PC-3 (cell line): ENCODE results near the gene ZNF143. TPM values are rescaled to one million over a fixed set of nuclear protein-coding genes. Genes with fewer than 3 reads are reported as not detected.
"Not testable (repeated sequence)": the region's sequence is repeated elsewhere in the genome, so short reads cannot be mapped to it uniquely, and the experiment has no call there.

ENCODE experiments used
- ATAC-seq: fragments of 200-7000 bp; cut with Tn5 transposase; 2 replicates; pipeline ENCODE4 v1.9.1; 2020; ENCODE audit warnings: mild to moderate bottlenecking, moderate library complexity
- BruUV-seq: library from RNA; stranded (reverse); fragments of 400-500 nt; replicated peaks from 2 replicates; lab custom pipeline; 2021; lab: Mats Ljungman, UMichigan
- CTCF ChIA-PET: fragments of 300-600 bp; sonication (Branson Sonifier 250); formaldehyde crosslinking; loops from one replicate; lab custom pipeline; 2022; ENCODE audit warnings: antibody characterized with exemption; lab: Charles Lee
- POLR2A ChIA-PET: fragments of 300-600 bp; sonication (Branson Sonifier 250); formaldehyde crosslinking; loops from one replicate; lab custom pipeline; 2022; ENCODE audit warnings: antibody characterized with exemption; ENCODE audit not compliant: unreplicated experiment; lab: Charles Lee
- DNase-seq: peaks from one replicate; pipeline ENCODE4 v3.0.0-alpha.2; 2015
- H2AFZ ChIP-seq: fragments of 300-600 bp; sonication (generic); 2 replicates; pipeline ENCODE4 v1.6.0; 2016; ENCODE audit warnings: antibody characterized with exemption, low read length
- H3F3A ChIP-seq: fragments of 300-600 bp; sonication (generic); one replicate; pipeline ENCODE4 v1.6.0; 2017; ENCODE audit warnings: antibody characterized with exemption, low read length, control low read depth, mild to moderate bottlenecking; ENCODE audit not compliant: unreplicated experiment
- H3K27ac ChIP-seq: fragments of 300-600 bp; sonication (generic); 2 replicates; pipeline ENCODE4 v1.5.1; 2016; ENCODE audit warnings: mild to moderate bottlenecking, low read length
- H3K27me3 ChIP-seq: fragments of 300-600 bp; sonication (generic); 2 replicates; pipeline ENCODE4 v1.6.1; 2016; ENCODE audit warnings: low read length, mixed read lengths
- H3K36me3 ChIP-seq: fragments of 300-600 bp; sonication (generic); 2 replicates; pipeline ENCODE4 v1.6.1; 2016; ENCODE audit warnings: low read depth, mixed run types, low read length, mixed read lengths
- H3K4me1 ChIP-seq: fragments of 300-600 bp; sonication (generic); 2 replicates; pipeline ENCODE4 v1.5.1; 2016; ENCODE audit warnings: low read length; ENCODE audit not compliant: insufficient read depth
- H3K4me2 ChIP-seq: fragments of 300-600 bp; sonication (generic); 2 replicates; pipeline ENCODE4 v1.6.0; 2016; ENCODE audit warnings: low read length
- H3K4me3 ChIP-seq: fragments of 300-600 bp; sonication (generic); 2 replicates; pipeline ENCODE4 v1.5.1; 2016; ENCODE audit warnings: mild to moderate bottlenecking, low read length, mixed read lengths
- H3K79me2 ChIP-seq: fragments of 300-600 bp; sonication (generic); 2 replicates; pipeline ENCODE4 v1.6.1; 2017; ENCODE audit warnings: low read length, mixed read lengths
- H3K9ac ChIP-seq: fragments of 300-600 bp; sonication (generic); 2 replicates; pipeline ENCODE4 v1.6.0; 2016; ENCODE audit warnings: mild to moderate bottlenecking, low read length
- H3K9me2 ChIP-seq: fragments of 300-600 bp; sonication (generic); replicated peaks from 2 replicates; pipeline ENCODE4 v1.6.1; 2016; ENCODE audit warnings: mixed run types, low read length, mixed read lengths
- H3K9me3 ChIP-seq: fragments of 300-600 bp; sonication (generic); 2 replicates; pipeline ENCODE4 v1.6.1; 2016; ENCODE audit warnings: low read length, mixed read lengths
- H4K20me1 ChIP-seq: fragments of 300-600 bp; sonication (generic); 2 replicates; pipeline ENCODE4 v1.6.1; 2016; ENCODE audit warnings: low read length, mixed read lengths
- EZH2 ChIP-seq: fragments of 300-600 bp; sonication (generic); IDR thresholded peaks from one replicate; pipeline ENCODE4 v1.6.1; 2017; ENCODE audit warnings: antibody characterized with exemption, mild to moderate bottlenecking, low read length; ENCODE audit not compliant: unreplicated experiment
- EZH2phosphoT487 ChIP-seq: fragments of 300-600 bp; sonication (generic); IDR thresholded peaks from 2 replicates; pipeline ENCODE4 v1.6.1; 2018; ENCODE audit warnings: mild to moderate bottlenecking, antibody characterized with exemption, low read length, borderline replicate concordance
- intact Hi-C: fragments of 100-400 bp; cut with micrococcal nuclease; formaldehyde crosslinking; loops from 2 replicates; pipeline ENCODE4 v1.9.0; 2023
- total RNA-seq: library from RNA; depleted of rRNA; stranded (reverse); fragments of >200 nt; gene quantifications from 2 replicates; pipeline ENCODE4 v1.2.3, GENCODE V29; 2014
- TF ChIP-seq, protein P1 (sequence below): fragments of 300-600 bp; sonication (generic); conservative IDR thresholded peaks from 2 replicates; pipeline ENCODE4 v1.5.1; 2017; ENCODE audit warnings: antibody characterized with exemption, low read depth, mild to moderate bottlenecking, low read length

Gene ZNF143
- total RNA-seq, 1 experiment from 2014 or later: 33.9 TPM

DNA sequence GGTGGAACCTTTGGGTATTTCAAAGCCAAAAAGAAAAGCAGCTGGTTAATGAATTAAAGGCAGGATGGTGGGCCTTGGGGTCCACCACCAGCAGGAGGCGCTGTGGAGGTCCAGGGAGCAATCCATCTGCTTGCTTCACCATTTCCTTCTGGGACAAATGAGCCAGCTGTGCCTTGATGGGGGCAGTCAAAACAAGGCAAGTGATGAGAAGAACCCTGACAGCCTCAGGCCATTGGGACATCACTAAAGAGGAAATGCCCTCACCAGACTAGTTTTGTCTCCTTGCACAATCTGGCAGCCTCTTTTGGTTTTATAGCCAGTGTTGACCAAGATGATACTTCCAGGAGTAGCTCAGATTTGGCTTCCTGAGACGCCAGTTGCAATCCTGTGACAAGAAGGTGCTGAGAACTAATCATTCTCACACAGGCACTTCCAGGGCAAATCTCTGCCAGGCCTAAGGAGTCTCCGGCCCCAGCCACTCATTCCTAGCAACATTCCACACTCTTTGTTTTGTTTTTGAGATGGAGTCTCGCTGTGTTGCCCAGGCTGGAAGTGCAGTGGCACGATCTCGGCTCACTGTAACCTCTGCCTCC, 74.5 kb downstream of the ZNF143 start:
- Histone ChIP-seq H3K27ac (peak overlapping the region; percentile 34; the same call in 1 of the 2 replicates), H4K20me1 (no peaks in the 10 kb centered on the region), H3K4me1 (no peaks in the 10 kb centered on the region), H3K27me3 (no peaks in the 10 kb centered on the region), H3K36me3 (no peaks in the 10 kb centered on the region; the same call in 1 of the 2 replicates), H3K9me2 (no peaks in the 10 kb centered on the region), H3K4me2 (no peak overlapping the region), H2AFZ (no peak overlapping the region), H3K9ac (no peak overlapping the region), H3F3A (no peaks in the 10 kb centered on the region), H3K4me3 (no peak overlapping the region), H3K9me3 (no peaks in the 10 kb centered on the region), H3K79me2 (no peaks in the 10 kb centered on the region)
- CTCF ChIA-PET: interaction anchor here (0.7 kb wide), 1 partner anchor 53 kb away, joined by 5 read pairs; no protein-coding TSS in a partner anchor
- no TSS peak for BruUV-seq
- ATAC-seq: no peak; the same call in 1 of the 2 replicates
- intact Hi-C loops: no loop called here
- peak; percentile 71 for DNase-seq
- TF ChIP-seq, protein P1, sequence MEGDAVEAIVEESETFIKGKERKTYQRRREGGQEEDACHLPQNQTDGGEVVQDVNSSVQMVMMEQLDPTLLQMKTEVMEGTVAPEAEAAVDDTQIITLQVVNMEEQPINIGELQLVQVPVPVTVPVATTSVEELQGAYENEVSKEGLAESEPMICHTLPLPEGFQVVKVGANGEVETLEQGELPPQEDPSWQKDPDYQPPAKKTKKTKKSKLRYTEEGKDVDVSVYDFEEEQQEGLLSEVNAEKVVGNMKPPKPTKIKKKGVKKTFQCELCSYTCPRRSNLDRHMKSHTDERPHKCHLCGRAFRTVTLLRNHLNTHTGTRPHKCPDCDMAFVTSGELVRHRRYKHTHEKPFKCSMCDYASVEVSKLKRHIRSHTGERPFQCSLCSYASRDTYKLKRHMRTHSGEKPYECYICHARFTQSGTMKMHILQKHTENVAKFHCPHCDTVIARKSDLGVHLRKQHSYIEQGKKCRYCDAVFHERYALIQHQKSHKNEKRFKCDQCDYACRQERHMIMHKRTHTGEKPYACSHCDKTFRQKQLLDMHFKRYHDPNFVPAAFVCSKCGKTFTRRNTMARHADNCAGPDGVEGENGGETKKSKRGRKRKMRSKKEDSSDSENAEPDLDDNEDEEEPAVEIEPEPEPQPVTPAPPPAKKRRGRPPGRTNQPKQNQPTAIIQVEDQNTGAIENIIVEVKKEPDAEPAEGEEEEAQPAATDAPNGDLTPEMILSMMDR: peak; percentile 86
- no peak for TF ChIP-seq EZH2phosphoT487
- POLR2A ChIA-PET: interaction anchor here (0.6 to 0.7 kb wide), 2 partner anchors 29 to 75 kb away, joined by 3 to 9 read pairs; no protein-coding TSS in a partner anchor

GRCh38 chr11:9538548-9538947, 77.7 kb downstream of the ZNF143 start:
- H3K27me3 ChIP-seq: no peaks in the 10 kb centered on the region
- no peaks in the 10 kb centered on the region; the same call in 1 of the 2 replicates for H3K36me3 ChIP-seq
- no peak overlapping the region for H3K9ac ChIP-seq
- BruUV-seq: no TSS peak
- H3K9me3 ChIP-seq: no peaks in the 10 kb centered on the region
- H2AFZ ChIP-seq: no peak overlapping the region
- no peaks in the 10 kb centered on the region for H3K4me1 ChIP-seq
- CTCF ChIA-PET: no interaction called here
- intact Hi-C loops: no loop called here
- H3K27ac ChIP-seq: no peak overlapping the region
- POLR2A ChIA-PET: interaction anchor here (0.7 kb wide), 1 partner anchor 584 kb away, joined by 3 read pairs; no protein-coding TSS in a partner anchor
- TF ChIP-seq EZH2 (no peak), EZH2phosphoT487 (no peak)
- TF ChIP-seq, protein P1: no peak
- no peaks in the 10 kb centered on the region for H4K20me1 ChIP-seq
- DNase-seq (no peak), ATAC-seq (no peak)
- no peak overlapping the region for H3K4me2 ChIP-seq
- H3K79me2 ChIP-seq: no peaks in the 10 kb centered on the region
- H3K9me2 ChIP-seq: no peaks in the 10 kb centered on the region
- H3F3A ChIP-seq: no peaks in the 10 kb centered on the region
- no peak overlapping the region for H3K4me3 ChIP-seq

GRCh38 chr11:9549216-9549615, 88.4 kb downstream of the ZNF143 start:
- H3K79me2 ChIP-seq, H3K36me3 ChIP-seq, H3K27ac ChIP-seq, POLR2A ChIA-PET, H3K4me2 ChIP-seq, H3K9me3 ChIP-seq, H3K27me3 ChIP-seq, ATAC-seq, H3K4me3 ChIP-seq, H2AFZ ChIP-seq, BruUV-seq, H3K9me2 ChIP-seq, H3F3A ChIP-seq, intact Hi-C loops, CTCF ChIA-PET, DNase-seq, H4K20me1 ChIP-seq, H3K4me1 ChIP-seq, H3K9ac ChIP-seq: not testable (repeated sequence)
